ACHN (cell line): ENCODE data around the gene KIF19.

Experiments used
- DNase-seq: peaks from one replicate; pipeline ENCODE4 v3.0.0-alpha.2; 2015
- in situ Hi-C: cut with HindIII; loops from 2 replicates; pipeline ENCODE4 v1.10.0; 2017; ENCODE audit warnings: low sequenced_read_pairs, low pct_ligation_motif_present, low pct_unique_long_range_greater_than_20kb

KIF19 gene

DNA sequence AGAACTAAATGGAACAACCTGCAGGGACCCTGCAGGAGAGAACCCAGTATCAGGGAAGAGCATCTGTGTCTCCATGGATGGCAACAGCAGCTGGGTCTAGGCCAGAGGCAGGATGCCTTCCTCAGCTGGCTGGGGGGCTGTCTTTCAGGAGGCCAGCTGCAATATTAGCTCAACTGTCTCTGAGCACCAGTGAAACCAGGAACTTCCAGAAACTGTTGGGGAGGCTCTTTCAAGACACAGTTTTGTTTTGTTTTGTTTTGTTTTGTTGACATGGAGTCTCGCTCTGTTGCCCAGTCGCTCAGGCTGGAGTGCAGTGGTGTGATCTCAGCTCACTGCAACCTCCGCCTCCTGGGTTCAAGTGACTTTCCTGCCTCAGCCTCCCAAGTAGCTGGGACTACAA lies 48.8 kb downstream of the KIF19 start:
- in situ Hi-C loops = no loop called here
- no peak for DNase-seq

DNA sequence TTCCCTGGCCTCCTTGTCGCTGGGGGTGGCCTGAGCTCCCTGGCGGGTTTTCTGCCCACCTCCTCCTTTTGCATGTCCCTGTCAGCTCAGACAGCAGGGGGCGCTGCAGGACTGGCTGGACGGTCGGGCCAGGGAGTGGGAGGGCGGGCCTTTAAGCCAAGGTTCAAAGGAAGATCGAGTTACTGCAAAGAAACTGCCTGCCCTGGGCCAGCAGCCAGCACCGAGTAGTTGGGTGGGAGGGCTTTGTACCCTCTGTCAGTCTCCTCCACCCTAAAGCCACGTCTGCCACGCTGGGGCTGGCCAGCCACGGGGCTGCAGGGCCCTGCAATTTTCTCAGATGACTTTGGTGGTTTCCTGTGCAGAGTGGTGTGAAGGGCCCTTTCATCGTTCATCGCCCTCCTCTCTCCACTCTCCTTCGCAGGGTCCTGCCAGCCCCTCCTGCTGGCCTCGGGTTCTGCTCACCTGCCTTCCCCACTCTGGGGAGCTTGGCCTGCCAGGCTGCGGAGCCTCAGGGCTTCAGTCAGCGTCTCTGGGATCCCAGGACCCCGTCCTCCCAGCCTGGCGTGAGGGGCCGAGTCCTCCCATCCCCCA lies 53.6 kb downstream of the KIF19 start:
- in situ Hi-C loops = no loop called here

DNA sequence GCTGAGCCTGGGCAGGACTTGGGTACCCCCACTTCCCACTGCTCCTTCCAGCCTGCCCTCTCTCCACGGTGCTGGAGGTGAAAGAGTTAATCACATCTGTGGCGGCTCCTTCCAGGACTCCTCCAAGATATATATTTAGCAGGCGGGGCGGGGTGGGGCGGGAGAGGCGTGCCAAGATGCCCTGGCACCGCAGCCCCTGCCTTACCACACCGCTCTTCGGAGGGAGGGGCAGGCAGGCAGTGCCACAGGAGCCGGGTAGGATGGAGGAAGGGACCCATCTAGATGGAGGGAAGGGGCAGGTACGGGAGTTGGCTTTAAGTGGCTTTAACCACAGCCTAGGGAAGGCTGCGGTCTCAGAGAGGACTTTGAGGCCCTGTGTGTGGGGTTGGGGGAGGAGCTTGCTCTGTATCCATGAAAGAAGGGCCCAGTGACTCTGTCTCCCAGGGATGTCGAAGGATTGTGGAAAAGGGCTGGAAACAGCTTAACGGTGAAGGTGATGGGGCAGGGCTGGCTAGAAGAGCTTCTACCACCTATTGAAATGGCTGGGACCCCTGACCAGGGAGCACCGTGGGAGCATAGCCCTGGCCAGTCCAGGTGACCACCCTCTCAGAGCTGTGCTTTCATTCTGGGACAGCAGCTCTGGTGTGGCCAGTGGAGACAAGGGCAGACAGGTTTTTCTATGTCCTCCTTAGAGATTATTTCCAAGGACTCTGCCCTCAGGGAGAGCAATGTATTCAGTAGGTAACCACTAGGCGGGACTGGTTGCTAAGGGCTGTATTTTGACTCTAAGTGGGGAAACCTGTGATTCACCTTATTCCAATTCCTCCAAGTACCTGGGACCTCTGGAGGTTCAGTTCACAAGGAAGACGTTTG lies 54.3 kb downstream of the KIF19 start:
- DNase-seq = no peak
- in situ Hi-C loops = no loop called here

More for the DNA sequence above, 53.6 kb downstream of the KIF19 start:
- peak; percentile 76 for DNase-seq

DNA sequence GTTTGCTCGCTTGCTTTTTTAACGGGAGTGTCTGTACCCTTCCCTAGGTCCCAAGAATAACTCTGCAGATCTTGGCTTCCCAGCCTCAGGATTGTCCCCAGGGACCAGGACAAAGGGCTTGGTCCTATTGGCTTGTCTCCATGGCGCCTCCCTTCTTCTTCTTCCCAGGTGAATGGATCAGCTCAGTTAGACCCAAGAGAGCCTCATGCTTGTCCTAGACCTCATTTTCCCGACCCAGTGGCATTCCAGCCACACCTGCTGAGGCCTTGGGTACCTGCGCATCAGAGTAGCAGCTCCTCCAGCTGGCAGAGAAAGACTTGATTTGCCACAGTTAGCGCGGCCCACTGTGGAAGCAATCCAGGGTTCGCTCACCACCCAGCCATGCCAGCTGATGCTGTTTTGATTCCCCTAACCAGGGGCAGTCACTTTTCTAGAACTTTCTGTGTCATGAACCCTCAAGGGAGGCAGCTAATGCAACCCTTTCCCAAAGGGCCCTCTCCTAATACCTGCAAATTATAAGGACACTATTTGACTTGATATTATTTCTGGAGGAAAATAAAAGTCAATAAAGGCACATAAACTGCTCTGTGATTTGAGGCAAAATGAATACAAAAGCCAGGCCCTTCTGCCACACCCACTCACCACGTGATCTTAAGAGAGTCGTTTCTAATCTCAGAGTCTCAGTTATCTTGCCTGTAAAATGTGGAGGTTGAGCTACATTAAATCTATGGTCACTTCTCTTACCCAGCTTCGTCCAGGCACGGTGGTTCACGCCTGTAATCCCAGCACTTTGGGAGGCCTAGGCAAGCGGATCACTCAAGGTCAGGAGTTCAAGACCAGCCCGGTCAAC lies 55.2 kb downstream of the KIF19 start:
- DNase-seq = no peak
- in situ Hi-C loops = no loop called here

DNA sequence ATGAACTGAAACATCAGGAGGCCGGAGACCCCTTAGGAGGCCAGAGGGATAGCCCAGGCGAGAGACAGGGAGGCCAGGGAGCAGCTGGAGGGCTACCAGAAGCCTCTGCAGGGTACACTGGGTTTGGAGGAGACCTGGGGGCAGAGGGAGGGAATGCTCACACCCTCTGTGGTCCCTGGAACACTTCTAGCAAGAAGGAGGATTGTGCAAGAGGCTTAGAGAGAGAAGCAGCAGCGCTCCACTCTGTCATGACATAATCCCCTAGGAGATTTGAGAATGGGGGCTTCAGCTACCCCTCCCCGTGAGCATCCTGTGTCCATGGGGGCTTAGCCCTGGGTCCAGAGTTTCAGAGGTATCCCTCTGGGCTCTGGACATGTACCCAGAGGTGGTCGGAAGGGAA lies 57.1 kb downstream of the KIF19 start:
- no peak for DNase-seq
- in situ Hi-C loops = no loop called here

DNA sequence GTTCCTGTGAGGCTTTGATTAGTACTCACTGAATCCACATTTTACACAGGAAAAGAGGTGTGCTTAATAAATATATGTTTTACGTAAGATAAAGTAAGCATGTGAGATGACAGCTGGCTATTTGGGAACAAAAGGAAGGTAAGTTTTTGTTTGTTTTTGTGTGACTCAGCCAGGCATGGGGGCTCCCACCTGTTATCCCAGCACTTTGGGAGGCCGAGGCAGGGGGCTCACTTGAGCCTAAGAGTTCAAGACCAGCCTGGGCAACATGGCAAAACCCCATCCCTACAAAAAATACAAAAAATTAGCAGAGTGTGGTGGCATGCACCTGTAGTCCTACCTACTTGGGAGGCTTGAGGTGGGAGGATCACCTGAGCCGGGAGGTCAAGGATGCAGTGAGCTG lies 59.2 kb downstream of the KIF19 start:
- in situ Hi-C loops = no loop called here
- no peak for DNase-seq

DNA sequence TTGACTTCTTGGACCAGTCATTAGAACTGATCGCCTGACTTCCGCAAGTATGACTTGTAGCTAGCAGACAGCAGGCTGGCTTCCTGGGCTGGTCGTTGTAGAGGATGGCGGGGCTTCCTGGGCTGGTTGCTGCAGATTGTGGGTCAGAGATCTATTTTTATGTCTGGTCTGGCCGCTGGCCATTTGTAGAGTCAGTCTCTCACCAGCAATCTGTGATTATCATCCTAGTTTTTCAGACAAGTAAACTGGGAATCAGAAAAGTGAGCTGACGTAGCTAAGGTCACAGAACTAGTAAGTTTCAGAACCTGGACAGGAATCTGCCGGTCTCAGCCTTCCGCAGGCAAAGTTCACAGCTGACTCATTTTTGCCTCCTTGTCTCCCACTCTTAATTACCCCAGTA lies 60.4 kb downstream of the KIF19 start:
- in situ Hi-C loops = no loop called here
- DNase-seq = no peak

DNA sequence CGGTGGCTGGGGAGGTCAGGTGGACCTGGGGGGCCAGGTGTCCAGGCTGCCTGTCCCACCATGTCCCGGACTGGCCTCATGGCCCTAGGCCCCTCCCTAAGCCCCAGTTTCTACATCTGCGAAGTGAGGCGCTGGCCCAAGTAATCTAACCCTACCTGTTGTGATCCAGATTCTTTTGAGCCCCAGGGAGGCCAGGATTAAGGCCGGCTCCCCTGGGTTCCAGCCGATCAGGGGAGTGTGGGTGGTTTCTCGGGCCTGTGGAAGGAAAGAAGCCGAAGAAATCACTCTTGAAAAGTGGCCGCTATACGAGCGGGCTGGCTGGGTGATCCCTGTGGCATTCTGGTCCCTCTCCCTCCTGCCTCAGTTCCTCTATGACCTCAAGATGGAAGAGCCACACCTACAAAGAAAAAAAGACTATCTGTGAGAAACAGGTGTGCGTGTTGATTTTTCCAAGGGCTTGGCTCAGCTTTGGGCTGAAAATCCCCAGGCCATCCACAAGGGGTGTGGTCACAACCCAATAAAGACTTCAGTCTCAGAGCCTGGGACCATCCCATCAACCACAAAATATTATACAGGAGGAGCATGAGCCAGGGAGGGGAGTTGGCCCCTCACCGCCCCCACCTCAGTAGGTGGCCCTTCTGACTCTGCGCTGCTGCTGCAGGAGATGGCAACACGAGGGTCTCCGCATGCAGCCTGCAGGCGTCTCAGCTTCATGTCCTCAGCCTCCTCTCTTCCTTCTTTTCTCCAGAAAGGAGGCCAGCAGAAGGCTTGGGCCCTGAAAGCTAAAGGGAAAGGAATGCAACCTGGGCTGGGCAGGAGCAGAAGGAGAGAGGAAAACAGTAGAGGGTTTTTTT lies 61.6 kb downstream of the KIF19 start:
- no peak for DNase-seq
- in situ Hi-C loops = no loop called here

DNA sequence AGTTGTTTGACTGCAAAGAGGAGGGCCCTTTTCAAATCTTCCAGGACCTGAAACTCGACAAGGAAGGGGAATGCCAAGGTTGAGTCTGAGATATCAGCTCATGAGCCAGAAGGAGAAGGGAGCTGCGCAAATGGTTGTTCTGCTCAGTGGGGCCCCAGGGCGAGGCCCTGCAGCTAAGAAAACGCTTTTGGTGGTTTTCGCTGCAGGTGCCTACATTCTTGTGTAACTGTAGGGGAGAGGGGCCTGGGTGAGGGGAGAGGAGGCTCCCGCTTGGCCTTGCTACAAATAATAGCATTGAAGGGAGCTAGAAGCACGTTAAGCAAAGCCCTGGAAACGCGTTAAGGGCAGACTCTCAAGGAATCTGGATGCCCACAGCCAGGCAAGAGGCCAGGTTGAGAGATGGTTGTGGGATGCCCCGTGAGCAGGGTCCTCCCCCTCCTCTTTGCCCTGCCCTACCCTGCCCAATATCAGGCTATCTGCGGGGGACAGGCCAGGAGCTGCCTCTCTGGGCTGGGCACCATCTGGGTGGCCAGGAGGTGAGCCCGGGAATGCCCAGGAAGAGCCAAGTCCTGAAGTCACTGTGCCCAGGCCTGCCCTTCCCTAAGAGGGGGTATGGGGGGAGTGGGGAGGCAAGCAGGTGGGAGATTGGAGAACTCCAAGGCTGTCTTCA lies 63.2 kb downstream of the KIF19 start:
- in situ Hi-C loops = no loop called here
- no peak for DNase-seq

DNA sequence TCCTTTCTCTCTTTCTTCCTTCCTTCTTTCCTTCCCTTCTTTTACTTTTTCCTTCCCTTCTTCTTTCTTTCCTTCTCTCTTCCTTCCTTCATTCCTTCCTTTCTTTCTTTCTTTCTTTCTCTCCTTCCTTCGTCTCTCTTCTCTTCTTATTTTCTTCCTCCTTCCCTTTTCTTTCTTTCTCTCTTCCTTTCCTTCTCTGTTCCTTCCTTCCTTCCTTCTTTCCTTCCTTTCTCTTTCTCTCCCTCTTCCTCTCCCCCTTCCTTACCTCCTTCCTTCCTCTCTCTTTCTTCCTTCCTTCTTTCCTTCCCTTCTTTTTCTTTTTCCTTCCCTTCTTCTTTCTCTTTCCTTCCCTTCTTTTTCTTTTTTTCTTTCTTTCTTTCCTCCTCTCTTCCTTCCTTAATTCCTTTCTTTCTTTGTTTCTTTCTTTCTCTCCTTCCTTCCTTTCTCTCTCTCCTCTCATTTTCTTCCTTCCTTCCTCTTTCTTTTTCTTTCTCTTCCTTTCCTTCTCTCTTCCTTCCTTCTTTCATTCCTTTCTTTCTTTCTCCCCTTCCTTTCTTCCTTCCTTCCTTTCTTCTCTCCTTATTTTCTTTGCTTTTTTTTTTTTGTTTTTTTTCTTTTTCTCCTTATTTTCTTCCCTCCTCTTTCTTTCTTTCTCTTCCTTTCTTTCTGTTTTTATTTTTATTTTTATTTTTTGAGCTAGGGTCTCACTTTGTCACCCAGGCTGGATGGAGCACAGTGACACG lies 64.1 kb downstream of the KIF19 start:
- no peak for DNase-seq
- in situ Hi-C loops = no loop called here

DNA sequence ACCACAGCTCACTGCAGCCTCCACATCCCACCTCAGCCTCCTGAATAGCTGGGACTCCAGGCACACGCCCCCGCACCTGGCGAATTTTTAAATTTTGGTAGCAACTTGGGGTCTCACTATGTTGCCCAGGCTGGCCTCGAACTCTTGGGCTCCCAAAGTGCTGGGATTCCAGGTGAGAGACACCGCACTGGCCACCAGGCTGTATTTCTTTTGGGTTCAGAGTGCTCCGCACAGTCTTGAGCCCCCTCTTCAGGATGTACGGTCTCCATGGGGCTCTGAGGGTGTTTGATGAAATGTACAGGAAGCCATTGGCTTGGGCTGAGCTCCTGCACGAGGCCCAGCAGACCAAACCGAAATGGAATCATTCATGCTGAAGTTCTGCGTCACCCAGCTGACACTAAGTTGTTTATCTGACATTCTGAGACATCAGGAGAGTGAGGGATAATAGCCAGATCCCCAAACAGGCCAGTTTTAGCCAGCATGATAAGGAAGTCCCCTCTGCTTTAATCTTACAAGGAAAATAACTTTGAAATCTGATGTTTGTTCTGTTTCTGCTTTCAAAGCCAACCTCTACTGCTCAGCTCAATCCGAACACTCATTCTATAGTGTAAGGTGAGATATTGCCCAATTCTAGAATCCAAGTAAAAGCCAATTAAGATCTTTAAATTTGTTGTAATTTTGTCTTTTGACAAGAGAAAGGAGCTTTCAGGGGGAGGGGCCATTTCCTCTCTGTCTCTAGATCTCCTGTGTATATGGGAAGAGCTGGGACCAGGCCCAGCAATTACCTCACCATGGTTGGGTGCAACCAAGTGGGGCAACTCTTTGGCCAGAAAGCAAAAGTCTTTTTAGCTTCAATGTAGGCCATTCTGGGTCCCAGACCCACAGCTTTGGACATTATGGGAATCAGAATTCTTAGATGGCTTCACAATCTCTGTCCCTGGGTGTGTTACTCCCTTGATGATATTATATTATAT lies 64.9 kb downstream of the KIF19 start:
- in situ Hi-C loops = no loop called here
- no peak for DNase-seq

DNA sequence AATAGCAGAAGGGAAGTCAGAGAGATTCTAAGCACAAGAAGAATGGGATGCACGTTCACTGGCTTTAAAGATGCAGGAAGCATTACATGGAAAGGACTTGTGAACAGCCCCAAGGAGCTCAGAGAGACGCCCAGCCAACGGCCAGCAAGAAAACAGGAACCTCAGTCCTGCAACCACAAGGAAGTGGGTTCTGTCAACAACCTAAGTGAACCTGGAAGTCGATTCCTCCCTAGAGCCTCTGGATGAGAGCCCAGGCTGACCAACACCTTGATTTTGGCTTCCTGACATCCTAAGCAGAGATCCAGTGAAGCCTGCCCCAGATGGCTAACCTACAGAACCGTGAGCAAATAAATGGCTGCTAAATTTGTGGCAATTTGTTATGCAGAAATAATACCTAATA lies 65.7 kb downstream of the KIF19 start:
- no peak for DNase-seq
- in situ Hi-C loops = no loop called here

DNA sequence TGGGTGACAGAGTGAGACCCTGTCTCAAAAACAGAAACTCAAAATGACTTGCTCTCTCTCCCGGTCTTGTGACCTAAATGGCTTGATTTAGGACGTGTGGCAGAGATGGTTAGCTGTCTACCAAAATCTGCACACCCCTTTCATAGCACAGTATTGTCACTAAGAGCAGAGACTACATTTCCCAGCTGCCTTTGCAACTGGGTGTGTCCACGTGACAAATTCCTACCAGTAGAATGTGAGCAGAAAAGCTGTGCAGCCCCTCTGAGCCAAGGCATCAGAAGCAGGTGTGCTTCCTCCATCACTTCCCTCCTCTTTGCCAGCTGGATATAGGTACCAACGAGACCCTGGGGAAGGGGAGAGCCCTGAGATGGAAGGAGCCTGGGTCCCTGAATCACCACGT lies 66.8 kb downstream of the KIF19 start:
- no peak for DNase-seq
- in situ Hi-C loops = no loop called here

DNA sequence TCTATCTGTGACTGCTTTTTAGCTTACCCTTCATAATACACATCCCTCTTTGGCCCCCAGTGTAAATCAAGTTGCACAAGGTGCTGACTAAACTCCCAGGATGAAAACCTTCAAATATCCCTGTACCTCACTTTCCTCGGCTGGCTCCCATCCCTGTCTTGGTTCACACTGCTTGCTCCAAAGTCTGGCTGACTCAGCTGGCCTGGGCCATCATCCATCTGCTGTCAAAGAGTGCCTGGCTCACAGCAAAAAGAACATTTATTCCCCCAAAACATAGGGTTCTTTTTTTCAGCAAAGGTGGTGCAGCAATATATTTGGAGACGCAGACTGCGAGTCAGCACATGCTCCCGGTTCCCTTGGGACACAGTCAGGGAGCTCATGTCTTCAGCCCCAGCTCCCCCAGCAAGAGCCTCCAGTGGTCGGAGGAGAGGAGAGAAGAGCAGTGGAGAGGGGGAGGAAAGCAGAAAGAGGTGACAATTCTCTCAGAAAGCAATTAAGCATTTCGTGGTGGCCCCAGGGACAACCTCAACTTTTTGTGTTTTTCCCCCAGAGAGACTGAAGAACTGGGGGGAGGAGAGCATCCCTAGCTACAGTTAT lies 67.4 kb downstream of the KIF19 start:
- no peak for DNase-seq
- in situ Hi-C loops = no loop called here

DNA sequence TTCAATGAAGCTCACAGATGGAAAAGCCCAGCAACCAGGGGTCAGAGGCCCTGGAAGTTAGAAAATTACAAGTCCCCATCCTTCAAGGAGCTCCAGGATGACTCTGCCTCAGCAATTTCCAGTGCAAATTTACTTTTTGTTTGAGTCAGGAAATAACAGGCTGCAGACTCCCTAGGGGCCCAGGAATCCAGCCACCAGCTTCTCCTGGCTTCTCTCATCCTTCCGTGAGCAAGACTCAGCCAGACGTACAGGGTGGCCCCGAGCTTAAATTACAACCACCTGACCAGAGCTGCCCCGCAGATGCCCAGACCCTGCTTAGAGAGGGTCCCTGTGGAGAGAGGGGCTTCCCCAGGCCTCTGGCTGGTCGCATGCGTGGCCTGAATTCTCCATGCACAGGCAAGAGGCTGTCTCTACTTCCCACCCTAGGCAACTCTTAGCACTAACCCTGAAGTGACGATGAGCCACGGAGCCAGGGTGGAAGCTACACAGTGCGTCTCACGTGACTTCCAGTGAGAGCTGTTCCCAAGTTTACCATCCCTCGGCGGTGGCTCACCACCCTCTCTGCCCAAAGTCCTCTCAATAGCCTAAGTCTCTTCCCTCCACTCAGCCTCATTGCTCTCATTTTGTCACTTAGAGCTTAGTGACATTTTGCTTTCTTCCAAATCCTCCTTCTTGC lies 68.4 kb downstream of the KIF19 start:
- in situ Hi-C loops = no loop called here

DNA sequence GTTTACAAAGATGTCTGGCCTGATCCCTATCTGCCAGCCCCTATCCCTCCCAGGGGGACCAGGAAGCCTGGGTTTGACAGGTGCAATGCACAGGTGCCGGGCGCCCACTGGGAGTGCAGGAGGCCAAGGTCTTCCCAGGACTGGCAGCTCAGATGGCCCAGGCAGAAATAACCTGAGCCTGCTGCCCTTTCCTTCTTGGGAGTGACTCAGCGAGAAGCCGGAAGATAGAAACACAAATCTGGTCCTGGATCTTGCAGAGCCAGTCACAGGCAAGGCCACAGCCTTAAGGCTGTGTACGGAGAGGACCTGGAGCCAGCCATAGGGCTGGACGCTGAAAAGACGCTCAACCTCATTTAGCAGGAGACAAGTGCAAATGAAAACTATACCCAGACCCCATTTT lies 69.0 kb downstream of the KIF19 start:
- in situ Hi-C loops = no loop called here
- no peak for DNase-seq

More for the DNA sequence above, 68.4 kb downstream of the KIF19 start:
- DNase-seq = no peak
